ENCODE results near the gene TP53. TPM values are rescaled to one million over a fixed set of nuclear protein-coding genes. Genes with fewer than 3 reads are reported as not detected.
A peak's percentile ranks its signal among the peaks of the same experiment; 100 is the strongest.

TP53 gene
- total and polyA plus RNA-seq, 9 of the 15 experiments (the other 6 are each of a cell fraction or from before 2014, with no cell fraction given), result 2.8 to 14.0 (median 7.1) TPM

GRCh38 chr17:7685533-7686221 is 1.6 kb downstream of the TP53 start (continued):
- TF ChIP-seq, protein P1, sequence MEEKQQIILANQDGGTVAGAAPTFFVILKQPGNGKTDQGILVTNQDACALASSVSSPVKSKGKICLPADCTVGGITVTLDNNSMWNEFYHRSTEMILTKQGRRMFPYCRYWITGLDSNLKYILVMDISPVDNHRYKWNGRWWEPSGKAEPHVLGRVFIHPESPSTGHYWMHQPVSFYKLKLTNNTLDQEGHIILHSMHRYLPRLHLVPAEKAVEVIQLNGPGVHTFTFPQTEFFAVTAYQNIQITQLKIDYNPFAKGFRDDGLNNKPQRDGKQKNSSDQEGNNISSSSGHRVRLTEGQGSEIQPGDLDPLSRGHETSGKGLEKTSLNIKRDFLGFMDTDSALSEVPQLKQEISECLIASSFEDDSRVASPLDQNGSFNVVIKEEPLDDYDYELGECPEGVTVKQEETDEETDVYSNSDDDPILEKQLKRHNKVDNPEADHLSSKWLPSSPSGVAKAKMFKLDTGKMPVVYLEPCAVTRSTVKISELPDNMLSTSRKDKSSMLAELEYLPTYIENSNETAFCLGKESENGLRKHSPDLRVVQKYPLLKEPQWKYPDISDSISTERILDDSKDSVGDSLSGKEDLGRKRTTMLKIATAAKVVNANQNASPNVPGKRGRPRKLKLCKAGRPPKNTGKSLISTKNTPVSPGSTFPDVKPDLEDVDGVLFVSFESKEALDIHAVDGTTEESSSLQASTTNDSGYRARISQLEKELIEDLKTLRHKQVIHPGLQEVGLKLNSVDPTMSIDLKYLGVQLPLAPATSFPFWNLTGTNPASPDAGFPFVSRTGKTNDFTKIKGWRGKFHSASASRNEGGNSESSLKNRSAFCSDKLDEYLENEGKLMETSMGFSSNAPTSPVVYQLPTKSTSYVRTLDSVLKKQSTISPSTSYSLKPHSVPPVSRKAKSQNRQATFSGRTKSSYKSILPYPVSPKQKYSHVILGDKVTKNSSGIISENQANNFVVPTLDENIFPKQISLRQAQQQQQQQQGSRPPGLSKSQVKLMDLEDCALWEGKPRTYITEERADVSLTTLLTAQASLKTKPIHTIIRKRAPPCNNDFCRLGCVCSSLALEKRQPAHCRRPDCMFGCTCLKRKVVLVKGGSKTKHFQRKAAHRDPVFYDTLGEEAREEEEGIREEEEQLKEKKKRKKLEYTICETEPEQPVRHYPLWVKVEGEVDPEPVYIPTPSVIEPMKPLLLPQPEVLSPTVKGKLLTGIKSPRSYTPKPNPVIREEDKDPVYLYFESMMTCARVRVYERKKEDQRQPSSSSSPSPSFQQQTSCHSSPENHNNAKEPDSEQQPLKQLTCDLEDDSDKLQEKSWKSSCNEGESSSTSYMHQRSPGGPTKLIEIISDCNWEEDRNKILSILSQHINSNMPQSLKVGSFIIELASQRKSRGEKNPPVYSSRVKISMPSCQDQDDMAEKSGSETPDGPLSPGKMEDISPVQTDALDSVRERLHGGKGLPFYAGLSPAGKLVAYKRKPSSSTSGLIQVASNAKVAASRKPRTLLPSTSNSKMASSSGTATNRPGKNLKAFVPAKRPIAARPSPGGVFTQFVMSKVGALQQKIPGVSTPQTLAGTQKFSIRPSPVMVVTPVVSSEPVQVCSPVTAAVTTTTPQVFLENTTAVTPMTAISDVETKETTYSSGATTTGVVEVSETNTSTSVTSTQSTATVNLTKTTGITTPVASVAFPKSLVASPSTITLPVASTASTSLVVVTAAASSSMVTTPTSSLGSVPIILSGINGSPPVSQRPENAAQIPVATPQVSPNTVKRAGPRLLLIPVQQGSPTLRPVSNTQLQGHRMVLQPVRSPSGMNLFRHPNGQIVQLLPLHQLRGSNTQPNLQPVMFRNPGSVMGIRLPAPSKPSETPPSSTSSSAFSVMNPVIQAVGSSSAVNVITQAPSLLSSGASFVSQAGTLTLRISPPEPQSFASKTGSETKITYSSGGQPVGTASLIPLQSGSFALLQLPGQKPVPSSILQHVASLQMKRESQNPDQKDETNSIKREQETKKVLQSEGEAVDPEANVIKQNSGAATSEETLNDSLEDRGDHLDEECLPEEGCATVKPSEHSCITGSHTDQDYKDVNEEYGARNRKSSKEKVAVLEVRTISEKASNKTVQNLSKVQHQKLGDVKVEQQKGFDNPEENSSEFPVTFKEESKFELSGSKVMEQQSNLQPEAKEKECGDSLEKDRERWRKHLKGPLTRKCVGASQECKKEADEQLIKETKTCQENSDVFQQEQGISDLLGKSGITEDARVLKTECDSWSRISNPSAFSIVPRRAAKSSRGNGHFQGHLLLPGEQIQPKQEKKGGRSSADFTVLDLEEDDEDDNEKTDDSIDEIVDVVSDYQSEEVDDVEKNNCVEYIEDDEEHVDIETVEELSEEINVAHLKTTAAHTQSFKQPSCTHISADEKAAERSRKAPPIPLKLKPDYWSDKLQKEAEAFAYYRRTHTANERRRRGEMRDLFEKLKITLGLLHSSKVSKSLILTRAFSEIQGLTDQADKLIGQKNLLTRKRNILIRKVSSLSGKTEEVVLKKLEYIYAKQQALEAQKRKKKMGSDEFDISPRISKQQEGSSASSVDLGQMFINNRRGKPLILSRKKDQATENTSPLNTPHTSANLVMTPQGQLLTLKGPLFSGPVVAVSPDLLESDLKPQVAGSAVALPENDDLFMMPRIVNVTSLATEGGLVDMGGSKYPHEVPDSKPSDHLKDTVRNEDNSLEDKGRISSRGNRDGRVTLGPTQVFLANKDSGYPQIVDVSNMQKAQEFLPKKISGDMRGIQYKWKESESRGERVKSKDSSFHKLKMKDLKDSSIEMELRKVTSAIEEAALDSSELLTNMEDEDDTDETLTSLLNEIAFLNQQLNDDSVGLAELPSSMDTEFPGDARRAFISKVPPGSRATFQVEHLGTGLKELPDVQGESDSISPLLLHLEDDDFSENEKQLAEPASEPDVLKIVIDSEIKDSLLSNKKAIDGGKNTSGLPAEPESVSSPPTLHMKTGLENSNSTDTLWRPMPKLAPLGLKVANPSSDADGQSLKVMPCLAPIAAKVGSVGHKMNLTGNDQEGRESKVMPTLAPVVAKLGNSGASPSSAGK (IDR thresholded peaks at IDR 0.05), result no peak
- TF ChIP-seq, protein P2, sequence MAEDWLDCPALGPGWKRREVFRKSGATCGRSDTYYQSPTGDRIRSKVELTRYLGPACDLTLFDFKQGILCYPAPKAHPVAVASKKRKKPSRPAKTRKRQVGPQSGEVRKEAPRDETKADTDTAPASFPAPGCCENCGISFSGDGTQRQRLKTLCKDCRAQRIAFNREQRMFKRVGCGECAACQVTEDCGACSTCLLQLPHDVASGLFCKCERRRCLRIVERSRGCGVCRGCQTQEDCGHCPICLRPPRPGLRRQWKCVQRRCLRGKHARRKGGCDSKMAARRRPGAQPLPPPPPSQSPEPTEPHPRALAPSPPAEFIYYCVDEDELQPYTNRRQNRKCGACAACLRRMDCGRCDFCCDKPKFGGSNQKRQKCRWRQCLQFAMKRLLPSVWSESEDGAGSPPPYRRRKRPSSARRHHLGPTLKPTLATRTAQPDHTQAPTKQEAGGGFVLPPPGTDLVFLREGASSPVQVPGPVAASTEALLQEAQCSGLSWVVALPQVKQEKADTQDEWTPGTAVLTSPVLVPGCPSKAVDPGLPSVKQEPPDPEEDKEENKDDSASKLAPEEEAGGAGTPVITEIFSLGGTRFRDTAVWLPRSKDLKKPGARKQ (CRISPR knock-in tag; IDR thresholded peaks at IDR 0.05), result no peak
- no peak for TF ChIP-seq CSDE1 (IDR thresholded peaks at IDR 0.05)
- TF ChIP-seq NR1H2 (CRISPR knock-in tag; IDR thresholded peaks at IDR 0.05), result 0 out of 2 replicates have a peak, but pooled peaks have one; percentile 44
- TF ChIP-seq, protein P3, sequence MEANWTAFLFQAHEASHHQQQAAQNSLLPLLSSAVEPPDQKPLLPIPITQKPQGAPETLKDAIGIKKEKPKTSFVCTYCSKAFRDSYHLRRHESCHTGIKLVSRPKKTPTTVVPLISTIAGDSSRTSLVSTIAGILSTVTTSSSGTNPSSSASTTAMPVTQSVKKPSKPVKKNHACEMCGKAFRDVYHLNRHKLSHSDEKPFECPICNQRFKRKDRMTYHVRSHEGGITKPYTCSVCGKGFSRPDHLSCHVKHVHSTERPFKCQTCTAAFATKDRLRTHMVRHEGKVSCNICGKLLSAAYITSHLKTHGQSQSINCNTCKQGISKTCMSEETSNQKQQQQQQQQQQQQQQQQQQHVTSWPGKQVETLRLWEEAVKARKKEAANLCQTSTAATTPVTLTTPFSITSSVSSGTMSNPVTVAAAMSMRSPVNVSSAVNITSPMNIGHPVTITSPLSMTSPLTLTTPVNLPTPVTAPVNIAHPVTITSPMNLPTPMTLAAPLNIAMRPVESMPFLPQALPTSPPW (CRISPR knock-in tag; IDR thresholded peaks at IDR 0.05), result peak; percentile 28; the same call in 1 of the 2 replicates
- no peak for TF ChIP-seq SRSF3 (IDR thresholded peaks at IDR 0.05; ENCODE audit: insufficient read depth, low read length)
- TF ChIP-seq C11orf30 (IDR thresholded peaks at IDR 0.05; ENCODE audit: low read depth), result no peak
- TF ChIP-seq ZNF780A (CRISPR knock-in tag; IDR thresholded peaks at IDR 0.05), result no peak
- no peak for TF ChIP-seq CBFA2T3 (IDR thresholded peaks at IDR 0.05)
- no peak for TF ChIP-seq TCF7L2 (IDR thresholded peaks at IDR 0.05; ENCODE audit: low read depth, low read length)
- peak; percentile 52 for TF ChIP-seq ATF3 (IDR thresholded peaks at IDR 0.05)
- no peak for TF ChIP-seq ATF3 (CRISPR knock-in tag; conservative IDR thresholded peaks at IDR 0.05)
